ENCODE results near the gene CRTC3. TPM values are rescaled to one million over a fixed set of nuclear protein-coding genes. Genes with fewer than 3 reads are reported as not detected.
A peak's percentile ranks its signal among the peaks of the same experiment; 100 is the strongest.
"Not testable (repeated sequence)": the region's sequence is repeated elsewhere in the genome, so short reads cannot be mapped to it uniquely, and the experiment has no call there.

Gene CRTC3
- total RNA-seq, 4 donors from 2014 or later: 19.8 to 33.1 (median 25.9) TPM

- peak in 1 of 3 donors; percentile 15 for DNase-seq
- H3K36me3 ChIP-seq: peaks cover 0 to 49% (median 0%) of the 10 kb centered on the region in 3 donors
- no peak overlapping the region for H3K27ac ChIP-seq
- no peak for TF ChIP-seq POLR2A (IDR thresholded peaks at IDR 0.05)
- TF ChIP-seq, protein P1, sequence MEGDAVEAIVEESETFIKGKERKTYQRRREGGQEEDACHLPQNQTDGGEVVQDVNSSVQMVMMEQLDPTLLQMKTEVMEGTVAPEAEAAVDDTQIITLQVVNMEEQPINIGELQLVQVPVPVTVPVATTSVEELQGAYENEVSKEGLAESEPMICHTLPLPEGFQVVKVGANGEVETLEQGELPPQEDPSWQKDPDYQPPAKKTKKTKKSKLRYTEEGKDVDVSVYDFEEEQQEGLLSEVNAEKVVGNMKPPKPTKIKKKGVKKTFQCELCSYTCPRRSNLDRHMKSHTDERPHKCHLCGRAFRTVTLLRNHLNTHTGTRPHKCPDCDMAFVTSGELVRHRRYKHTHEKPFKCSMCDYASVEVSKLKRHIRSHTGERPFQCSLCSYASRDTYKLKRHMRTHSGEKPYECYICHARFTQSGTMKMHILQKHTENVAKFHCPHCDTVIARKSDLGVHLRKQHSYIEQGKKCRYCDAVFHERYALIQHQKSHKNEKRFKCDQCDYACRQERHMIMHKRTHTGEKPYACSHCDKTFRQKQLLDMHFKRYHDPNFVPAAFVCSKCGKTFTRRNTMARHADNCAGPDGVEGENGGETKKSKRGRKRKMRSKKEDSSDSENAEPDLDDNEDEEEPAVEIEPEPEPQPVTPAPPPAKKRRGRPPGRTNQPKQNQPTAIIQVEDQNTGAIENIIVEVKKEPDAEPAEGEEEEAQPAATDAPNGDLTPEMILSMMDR (IDR thresholded peaks at IDR 0.05): no peak
- no peaks in the 10 kb centered on the region for H3K9me3 ChIP-seq
- H3K4me3 ChIP-seq: no peak overlapping the region
- H3K27me3 ChIP-seq: no peaks in the 10 kb centered on the region
- peaks cover 0 to 6% (median 0%) of the 10 kb centered on the region in 4 donors for H3K4me1 ChIP-seq
These were observed 94.1 kb downstream of the CRTC3 start for GRCh38 chr15:90623854-90624253.

GRCh38 chr15:90624278-90624981 lies 94.7 kb downstream of the CRTC3 start:
- Histone ChIP-seq H3K36me3 (peaks cover 0 to 55% (median 0%) of the 10 kb centered on the region in 3 donors), H3K27ac (no peak overlapping the region), H3K27me3 (no peaks in the 10 kb centered on the region), H3K4me3 (no peak overlapping the region), H3K9me3 (no peaks in the 10 kb centered on the region), H3K4me1 (peaks cover 0 to 6% (median 0%) of the 10 kb centered on the region in 4 donors)
- TF ChIP-seq, protein P1 (IDR thresholded peaks at IDR 0.05): no peak
- no peak for TF ChIP-seq POLR2A (IDR thresholded peaks at IDR 0.05)
- DNase-seq: peak in 1 of 3 donors; percentile 33

- no peak overlapping the region for H3K4me3 ChIP-seq
These were observed 95.3 kb downstream of the CRTC3 start for GRCh38 chr15:90625037-90625436.

DNA sequence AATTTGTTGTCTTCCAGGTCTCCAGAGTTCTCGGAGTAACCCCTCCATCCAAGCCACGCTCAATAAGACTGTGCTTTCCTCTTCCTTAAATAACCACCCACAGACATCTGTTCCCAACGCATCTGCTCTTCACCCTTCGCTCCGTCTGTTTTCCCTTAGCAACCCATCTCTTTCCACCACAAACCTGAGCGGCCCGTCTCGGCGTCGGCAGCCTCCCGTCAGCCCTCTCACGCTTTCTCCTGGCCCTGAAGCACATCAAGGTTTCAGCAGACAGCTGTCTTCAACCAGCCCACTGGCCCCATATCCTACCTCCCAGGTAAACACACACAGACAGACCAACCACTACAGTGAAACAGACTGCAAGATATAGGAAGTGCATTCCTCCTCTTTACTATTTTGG lies 99.5 kb downstream of the CRTC3 start:
- no peak for DNase-seq
- no peaks in the 10 kb centered on the region for H3K27me3 ChIP-seq
- H3K36me3 ChIP-seq: peaks cover 0 to 87% (median 0%) of the 10 kb centered on the region in 3 donors
- H3K9me3 ChIP-seq: no peaks in the 10 kb centered on the region
- TF ChIP-seq POLR2A (IDR thresholded peaks at IDR 0.05): no peak
- TF ChIP-seq, protein P1 (IDR thresholded peaks at IDR 0.05): no peak
- no peak overlapping the region for H3K4me3 ChIP-seq
- H3K27ac ChIP-seq: no peak overlapping the region
- no peaks in the 10 kb centered on the region for H3K4me1 ChIP-seq

More at GRCh38 chr15:90625037-90625436, 95.3 kb downstream of the CRTC3 start:
- no peak for TF ChIP-seq POLR2A (IDR thresholded peaks at IDR 0.05)
- TF ChIP-seq, protein P1 (IDR thresholded peaks at IDR 0.05): no peak
- Histone ChIP-seq H3K4me1 (peaks cover 0 to 6% (median 0%) of the 10 kb centered on the region in 4 donors), H3K27ac (no peak overlapping the region), H3K36me3 (peaks cover 0 to 61% (median 0%) of the 10 kb centered on the region in 3 donors), H3K9me3 (no peaks in the 10 kb centered on the region), H3K27me3 (no peaks in the 10 kb centered on the region)
- peak in 1 of 3 donors; percentile 35 for DNase-seq

- no peak for TF ChIP-seq POLR2A (IDR thresholded peaks at IDR 0.05)
- TF ChIP-seq, protein P1 (IDR thresholded peaks at IDR 0.05): no peak
- Histone ChIP-seq H3K36me3 (peaks cover 0 to 70% (median 0%) of the 10 kb centered on the region in 3 donors), H3K4me1 (no peaks in the 10 kb centered on the region), H3K4me3 (no peak overlapping the region), H3K27me3 (no peaks in the 10 kb centered on the region), H3K27ac (no peak overlapping the region), H3K9me3 (no peaks in the 10 kb centered on the region)
- no peak for DNase-seq
These were observed 103.6 kb downstream of the CRTC3 start for GRCh38 chr15:90633360-90633759.

GRCh38 chr15:90636993-90637392 lies 107.3 kb downstream of the CRTC3 start:
- not testable (repeated sequence) for H3K4me3 ChIP-seq, H3K27me3 ChIP-seq, H3K27ac ChIP-seq, H3K9me3 ChIP-seq, DNase-seq, H3K4me1 ChIP-seq
- H3K36me3 ChIP-seq: peaks cover 0 to 74% (median 0%) of the 10 kb centered on the region in 3 donors

All from Peyer's patch (tissue), 4 donors.